WTC11 (cell line): ENCODE data around the gene CST8. TPM values are rescaled to one million over a fixed set of nuclear protein-coding genes. Genes with fewer than 3 reads are reported as not detected.

Source experiments
- ATAC-seq: fragments of 200-7000 bp; cut with Tn5 transposase; 2 replicates; pipeline ENCODE4 v1.10.0; 2021; ENCODE audit warnings: mild to moderate bottlenecking, moderate library complexity
- CTCF ChIA-PET: fragments of 300-600 bp; sonication (Branson Sonifier 250); formaldehyde crosslinking; loops from one replicate; lab custom pipeline; 2021; ENCODE audit warnings: antibody characterized with exemption; lab: Charles Lee
- POLR2A ChIA-PET: fragments of 350-600 bp; sonication (Branson Sonifier 250); formaldehyde crosslinking; loops from one replicate; lab custom pipeline; 2021; ENCODE audit warnings: antibody characterized with exemption; lab: Charles Lee
- DNase-seq: peaks from one replicate; pipeline ENCODE4 v3.0.0; 2021; ENCODE audit warnings: low spot score
- H3K27ac Mint-ChIP-seq: 2 replicates; pipeline ENCODE4 v1.8.0; 2021; ENCODE audit warnings: mixed read lengths
- H3K27me3 Mint-ChIP-seq: 2 replicates; pipeline ENCODE4 v1.8.0; 2021; ENCODE audit warnings: low read depth, mild to moderate bottlenecking, moderate library complexity, mixed read lengths
- H3K36me3 Mint-ChIP-seq: 2 replicates; pipeline ENCODE4 v1.8.0; 2021; ENCODE audit warnings: mixed read lengths
- H3K4me1 Mint-ChIP-seq: 2 replicates; pipeline ENCODE4 v1.8.0; 2022; ENCODE audit warnings: mixed read lengths
- H3K4me3 Mint-ChIP-seq: 2 replicates; pipeline ENCODE4 v1.8.0; 2021; ENCODE audit warnings: mild to moderate bottlenecking, moderate library complexity, mixed read lengths
- H3K9me3 Mint-ChIP-seq: 2 replicates; pipeline ENCODE4 v1.8.0; 2021; ENCODE audit warnings: mixed read lengths
- AFF4 ChIP-seq: sonication (generic); formaldehyde crosslinking; IDR thresholded peaks from 2 replicates; pipeline ENCODE4 v1.8.1; 2023; ENCODE audit warnings: mild to moderate bottlenecking, missing genetic modification reagents, borderline replicate concordance
- E2F1 ChIP-seq: sonication (generic); formaldehyde crosslinking; IDR thresholded peaks from 2 replicates; pipeline ENCODE4 v1.8.0; 2022; ENCODE audit warnings: mild to moderate bottlenecking, missing genetic modification reagents
- ELF4 ChIP-seq: sonication (generic); formaldehyde crosslinking; IDR thresholded peaks from 2 replicates; pipeline ENCODE4 v1.8.1; 2022; ENCODE audit warnings: low read depth, mild to moderate bottlenecking, moderate library complexity, missing genetic modification reagents
- GTF2I ChIP-seq: fragments of 250-450 bp; sonication (Bioruptor Pico); conservative IDR thresholded peaks from 2 replicates; pipeline ENCODE4 v1.4.0; 2021; ENCODE audit warnings: mild to moderate bottlenecking
- JUN ChIP-seq: sonication (generic); formaldehyde crosslinking; IDR thresholded peaks from 2 replicates; pipeline ENCODE4 v1.8.0; 2023; ENCODE audit warnings: mild to moderate bottlenecking, missing genetic modification reagents
- NR1H2 ChIP-seq: sonication (generic); formaldehyde crosslinking; IDR thresholded peaks from 2 replicates; pipeline ENCODE4 v1.9.0; 2021; ENCODE audit warnings: mild to moderate bottlenecking, moderate library complexity, missing genetic modification reagents
- PRDM15 ChIP-seq: sonication (generic); formaldehyde crosslinking; IDR thresholded peaks from 2 replicates; pipeline ENCODE4 v1.8.0; 2022; ENCODE audit warnings: missing genetic modification reagents
- RELA ChIP-seq: sonication (generic); formaldehyde crosslinking; IDR thresholded peaks from 2 replicates; pipeline ENCODE4 v1.8.1; 2022; ENCODE audit warnings: missing genetic modification reagents, mild to moderate bottlenecking, borderline replicate concordance
- RORB ChIP-seq: fragments of 250-450 bp; sonication (Bioruptor Pico); IDR thresholded peaks from 2 replicates; pipeline ENCODE4 v1.9.0; 2021; ENCODE audit warnings: mild to moderate bottlenecking
- SP1 ChIP-seq: sonication (generic); formaldehyde crosslinking; conservative IDR thresholded peaks from 2 replicates; pipeline ENCODE4 v1.8.1; 2022; ENCODE audit warnings: missing genetic modification reagents
- ZNF121 ChIP-seq: sonication (generic); formaldehyde crosslinking; IDR thresholded peaks from 2 replicates; pipeline ENCODE4 v1.8.0; 2023; ENCODE audit warnings: missing genetic modification reagents
- ZNF317 ChIP-seq: sonication (generic); formaldehyde crosslinking; IDR thresholded peaks from 2 replicates; pipeline ENCODE4 v1.8.1; 2023; ENCODE audit warnings: low read depth, mild to moderate bottlenecking, moderate library complexity, missing genetic modification reagents, borderline replicate concordance
- total RNA-seq: library from RNA; stranded (reverse); gene quantifications from 3 replicates; pipeline ENCODE4 v1.2.3, GENCODE V29; 2021
- TF ChIP-seq, protein P1 (sequence below): fragments of 200-600 bp; IDR thresholded peaks from 2 replicates; pipeline ENCODE4 v1.8.0; 2022; ENCODE audit warnings: antibody characterized with exemption
- TF ChIP-seq, protein P2 (sequence below): fragments of 250-450 bp; sonication (Bioruptor Pico); IDR thresholded peaks from 2 replicates; pipeline ENCODE4 v1.9.0; 2021; ENCODE audit warnings: mild to moderate bottlenecking
- TF ChIP-seq, protein P3 (sequence below): sonication (generic); formaldehyde crosslinking; IDR thresholded peaks from 2 replicates; pipeline ENCODE4 v1.8.0; 2023; ENCODE audit warnings: mild to moderate bottlenecking, missing genetic modification reagents
- TF ChIP-seq, protein P4 (sequence below): sonication (generic); formaldehyde crosslinking; IDR thresholded peaks from 2 replicates; pipeline ENCODE4 v1.8.1; 2023; ENCODE audit warnings: mild to moderate bottlenecking, missing genetic modification reagents

CST8 gene
- total RNA-seq, 1 experiment from 2014 or later = not detected

GRCh38 chr20:23497536-23497935, 6.6 kb downstream of the CST8 start (continued):
- TF ChIP-seq, protein P1, sequence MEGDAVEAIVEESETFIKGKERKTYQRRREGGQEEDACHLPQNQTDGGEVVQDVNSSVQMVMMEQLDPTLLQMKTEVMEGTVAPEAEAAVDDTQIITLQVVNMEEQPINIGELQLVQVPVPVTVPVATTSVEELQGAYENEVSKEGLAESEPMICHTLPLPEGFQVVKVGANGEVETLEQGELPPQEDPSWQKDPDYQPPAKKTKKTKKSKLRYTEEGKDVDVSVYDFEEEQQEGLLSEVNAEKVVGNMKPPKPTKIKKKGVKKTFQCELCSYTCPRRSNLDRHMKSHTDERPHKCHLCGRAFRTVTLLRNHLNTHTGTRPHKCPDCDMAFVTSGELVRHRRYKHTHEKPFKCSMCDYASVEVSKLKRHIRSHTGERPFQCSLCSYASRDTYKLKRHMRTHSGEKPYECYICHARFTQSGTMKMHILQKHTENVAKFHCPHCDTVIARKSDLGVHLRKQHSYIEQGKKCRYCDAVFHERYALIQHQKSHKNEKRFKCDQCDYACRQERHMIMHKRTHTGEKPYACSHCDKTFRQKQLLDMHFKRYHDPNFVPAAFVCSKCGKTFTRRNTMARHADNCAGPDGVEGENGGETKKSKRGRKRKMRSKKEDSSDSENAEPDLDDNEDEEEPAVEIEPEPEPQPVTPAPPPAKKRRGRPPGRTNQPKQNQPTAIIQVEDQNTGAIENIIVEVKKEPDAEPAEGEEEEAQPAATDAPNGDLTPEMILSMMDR = no peak
- no peak for TF ChIP-seq GTF2I (CRISPR knock-in tag)
- TF ChIP-seq SP1 (CRISPR knock-in tag) = no peak
- no peak for TF ChIP-seq NR1H2 (CRISPR knock-in tag)

DNA sequence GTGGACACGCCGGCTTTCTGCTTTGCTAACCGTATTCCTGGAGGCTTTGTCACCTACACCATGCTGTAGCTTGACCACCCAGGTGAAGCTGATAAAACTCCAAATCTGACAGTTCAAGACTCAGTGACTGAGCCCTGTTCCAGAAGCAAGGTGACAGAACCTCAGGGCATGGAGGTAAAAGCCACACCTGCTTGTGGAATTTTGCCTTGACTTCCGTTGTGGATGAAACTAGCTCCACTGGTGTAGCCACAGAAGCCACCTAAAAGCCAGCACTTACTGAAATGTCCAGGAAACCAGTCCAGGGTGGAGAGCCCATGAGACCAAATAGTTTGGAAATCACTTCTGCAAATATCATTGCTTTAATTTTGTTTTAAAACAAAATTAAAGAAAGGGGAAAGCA, 11.0 kb downstream of the CST8 start:
- ChIA-PET POLR2A (no interaction called here), CTCF (no interaction called here)
- DNase-seq (no peak), ATAC-seq (no peak)
- H3K4me1 Mint-ChIP-seq = peaks cover 19% of the 10 kb centered on the region
- no peak overlapping the region for H3K4me3 Mint-ChIP-seq
- H3K36me3 Mint-ChIP-seq = peaks cover 10% of the 10 kb centered on the region
- TF ChIP-seq, protein P2, sequence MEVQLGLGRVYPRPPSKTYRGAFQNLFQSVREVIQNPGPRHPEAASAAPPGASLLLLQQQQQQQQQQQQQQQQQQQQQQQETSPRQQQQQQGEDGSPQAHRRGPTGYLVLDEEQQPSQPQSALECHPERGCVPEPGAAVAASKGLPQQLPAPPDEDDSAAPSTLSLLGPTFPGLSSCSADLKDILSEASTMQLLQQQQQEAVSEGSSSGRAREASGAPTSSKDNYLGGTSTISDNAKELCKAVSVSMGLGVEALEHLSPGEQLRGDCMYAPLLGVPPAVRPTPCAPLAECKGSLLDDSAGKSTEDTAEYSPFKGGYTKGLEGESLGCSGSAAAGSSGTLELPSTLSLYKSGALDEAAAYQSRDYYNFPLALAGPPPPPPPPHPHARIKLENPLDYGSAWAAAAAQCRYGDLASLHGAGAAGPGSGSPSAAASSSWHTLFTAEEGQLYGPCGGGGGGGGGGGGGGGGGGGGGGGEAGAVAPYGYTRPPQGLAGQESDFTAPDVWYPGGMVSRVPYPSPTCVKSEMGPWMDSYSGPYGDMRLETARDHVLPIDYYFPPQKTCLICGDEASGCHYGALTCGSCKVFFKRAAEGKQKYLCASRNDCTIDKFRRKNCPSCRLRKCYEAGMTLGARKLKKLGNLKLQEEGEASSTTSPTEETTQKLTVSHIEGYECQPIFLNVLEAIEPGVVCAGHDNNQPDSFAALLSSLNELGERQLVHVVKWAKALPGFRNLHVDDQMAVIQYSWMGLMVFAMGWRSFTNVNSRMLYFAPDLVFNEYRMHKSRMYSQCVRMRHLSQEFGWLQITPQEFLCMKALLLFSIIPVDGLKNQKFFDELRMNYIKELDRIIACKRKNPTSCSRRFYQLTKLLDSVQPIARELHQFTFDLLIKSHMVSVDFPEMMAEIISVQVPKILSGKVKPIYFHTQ = no peak
- TF ChIP-seq, protein P3, sequence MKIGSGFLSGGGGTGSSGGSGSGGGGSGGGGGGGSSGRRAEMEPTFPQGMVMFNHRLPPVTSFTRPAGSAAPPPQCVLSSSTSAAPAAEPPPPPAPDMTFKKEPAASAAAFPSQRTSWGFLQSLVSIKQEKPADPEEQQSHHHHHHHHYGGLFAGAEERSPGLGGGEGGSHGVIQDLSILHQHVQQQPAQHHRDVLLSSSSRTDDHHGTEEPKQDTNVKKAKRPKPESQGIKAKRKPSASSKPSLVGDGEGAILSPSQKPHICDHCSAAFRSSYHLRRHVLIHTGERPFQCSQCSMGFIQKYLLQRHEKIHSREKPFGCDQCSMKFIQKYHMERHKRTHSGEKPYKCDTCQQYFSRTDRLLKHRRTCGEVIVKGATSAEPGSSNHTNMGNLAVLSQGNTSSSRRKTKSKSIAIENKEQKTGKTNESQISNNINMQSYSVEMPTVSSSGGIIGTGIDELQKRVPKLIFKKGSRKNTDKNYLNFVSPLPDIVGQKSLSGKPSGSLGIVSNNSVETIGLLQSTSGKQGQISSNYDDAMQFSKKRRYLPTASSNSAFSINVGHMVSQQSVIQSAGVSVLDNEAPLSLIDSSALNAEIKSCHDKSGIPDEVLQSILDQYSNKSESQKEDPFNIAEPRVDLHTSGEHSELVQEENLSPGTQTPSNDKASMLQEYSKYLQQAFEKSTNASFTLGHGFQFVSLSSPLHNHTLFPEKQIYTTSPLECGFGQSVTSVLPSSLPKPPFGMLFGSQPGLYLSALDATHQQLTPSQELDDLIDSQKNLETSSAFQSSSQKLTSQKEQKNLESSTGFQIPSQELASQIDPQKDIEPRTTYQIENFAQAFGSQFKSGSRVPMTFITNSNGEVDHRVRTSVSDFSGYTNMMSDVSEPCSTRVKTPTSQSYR (CRISPR knock-in tag) = no peak
- no peak for TF ChIP-seq RORB (CRISPR knock-in tag)
- no peak for TF ChIP-seq E2F1 (CRISPR knock-in tag)
- H3K9me3 Mint-ChIP-seq = peaks cover 19% of the 10 kb centered on the region
- H3K27ac Mint-ChIP-seq = no peak overlapping the region
- H3K27me3 Mint-ChIP-seq = peaks cover under 1% of the 10 kb centered on the region; the same call in 1 of the 2 replicates

DNA sequence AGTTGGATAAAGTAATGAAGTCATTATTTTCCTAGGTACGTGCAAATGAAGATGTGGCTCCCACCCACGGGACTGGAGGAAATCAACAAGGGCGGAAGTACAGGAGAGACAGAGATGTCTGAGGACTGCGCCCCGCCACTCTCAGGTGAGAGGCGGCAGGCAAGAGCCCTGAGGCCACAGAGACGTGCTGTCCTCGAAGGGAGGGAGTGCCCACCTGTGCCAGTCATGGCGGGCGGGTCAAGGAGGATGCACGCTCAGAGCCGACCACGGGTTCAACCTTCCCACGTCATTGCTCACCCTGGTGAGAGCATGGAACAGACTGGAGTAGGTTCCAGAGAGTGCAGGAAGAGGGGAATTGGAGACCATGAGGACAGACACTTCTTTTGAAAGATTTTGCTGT, 12.7 kb downstream of the CST8 start:
- H3K9me3 Mint-ChIP-seq = peaks cover 5% of the 10 kb centered on the region
- peaks cover 33% of the 10 kb centered on the region for H3K4me1 Mint-ChIP-seq
- CTCF ChIA-PET = no interaction called here
- H3K36me3 Mint-ChIP-seq = no peaks in the 10 kb centered on the region
- H3K4me3 Mint-ChIP-seq = no peak overlapping the region
- no peak for DNase-seq
- no peak overlapping the region for H3K27ac Mint-ChIP-seq
- no peak for ATAC-seq
- H3K27me3 Mint-ChIP-seq = no peaks in the 10 kb centered on the region; the same call in 1 of the 2 replicates
- POLR2A ChIA-PET = no interaction called here
- TF ChIP-seq AFF4 (CRISPR knock-in tag) (no peak), ZNF317 (no peak), JUN (CRISPR knock-in tag) (no peak), RORB (CRISPR knock-in tag) (no peak), ELF4 (CRISPR knock-in tag) (no peak), ZNF121 (CRISPR knock-in tag) (no peak), PRDM15 (CRISPR knock-in tag) (no peak), RELA (CRISPR knock-in tag) (no peak)
- TF ChIP-seq, protein P4, sequence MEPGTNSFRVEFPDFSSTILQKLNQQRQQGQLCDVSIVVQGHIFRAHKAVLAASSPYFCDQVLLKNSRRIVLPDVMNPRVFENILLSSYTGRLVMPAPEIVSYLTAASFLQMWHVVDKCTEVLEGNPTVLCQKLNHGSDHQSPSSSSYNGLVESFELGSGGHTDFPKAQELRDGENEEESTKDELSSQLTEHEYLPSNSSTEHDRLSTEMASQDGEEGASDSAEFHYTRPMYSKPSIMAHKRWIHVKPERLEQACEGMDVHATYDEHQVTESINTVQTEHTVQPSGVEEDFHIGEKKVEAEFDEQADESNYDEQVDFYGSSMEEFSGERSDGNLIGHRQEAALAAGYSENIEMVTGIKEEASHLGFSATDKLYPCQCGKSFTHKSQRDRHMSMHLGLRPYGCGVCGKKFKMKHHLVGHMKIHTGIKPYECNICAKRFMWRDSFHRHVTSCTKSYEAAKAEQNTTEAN (CRISPR knock-in tag) = no peak
